ENCODE measurements around the gene SUCLG2. TPM values are rescaled to one million over a fixed set of nuclear protein-coding genes. Genes with fewer than 3 reads are reported as not detected.
A peak's percentile ranks its signal among the peaks of the same experiment; 100 is the strongest.

The SUCLG2 gene
- total RNA-seq, 1 experiment from 2014 or later, result 38.5 TPM

GRCh38 chr3:67593761-67594234 lies 60.6 kb downstream of the SUCLG2 start:
- H3K4ac ChIP-seq (ENCODE audit: low read depth, low read length), result no peak overlapping the region
- Mint-ChIP-seq H3K4me1 (0 out of 4 replicates have a peak, but pooled peaks cover 0 to 2% of the 10 kb centered on the region in 2 experiments), H3K27ac (no peak overlapping the region), H3K4me3 (no peak overlapping the region), H3K27me3 (ENCODE audit: low read depth) (no peaks in the 10 kb centered on the region), H3K36me3 (ENCODE audit: insufficient read depth in 1 of 3, low read depth in 3 of 3) (peaks cover 3 to 17% (median 11%) of the 10 kb centered on the region in 3 experiments; a peak in 6 of 7 replicates), H3K9me3 (peaks cover 0 to 2% of the 10 kb centered on the region in 2 experiments; a peak in 1 of 5 replicates)
- H4K20me1 ChIP-seq (ENCODE audit: control insufficient read depth, insufficient read depth, insufficient read length), result no peaks in the 10 kb centered on the region
- no peaks in the 10 kb centered on the region for H3K4me1 ChIP-seq (ENCODE audit: insufficient read depth, low read length)
- DNase-seq, result peak; percentile 42
- H4K91ac ChIP-seq (ENCODE audit: insufficient read length, low read depth, low read length), result no peak overlapping the region
- no peak overlapping the region for H3K4me2 ChIP-seq (ENCODE audit: insufficient read depth, insufficient read length, low read length)
- no peak overlapping the region for H3K23ac ChIP-seq (ENCODE audit: insufficient read length, low read depth, low read length)
- no peak overlapping the region for H2AFZ ChIP-seq (ENCODE audit: low read length)
- H3K79me2 ChIP-seq (ENCODE audit: insufficient read depth, low read length), result no peaks in the 10 kb centered on the region
- H3K23me2 ChIP-seq (ENCODE audit: insufficient read length, low read depth, low read length, poor library complexity, severe bottlenecking), result no peaks in the 10 kb centered on the region
- no peak overlapping the region for H3K56ac ChIP-seq (ENCODE audit: insufficient read length, low read depth, low read length)
- H2BK5ac ChIP-seq (ENCODE audit: insufficient read length, low read length), result no peak overlapping the region
- no peak overlapping the region for H2BK12ac ChIP-seq (ENCODE audit: insufficient read length, low read depth, low read length)
- H3K14ac ChIP-seq (ENCODE audit: insufficient read depth, low read length), result no peak overlapping the region
- TF ChIP-seq, protein P1, sequence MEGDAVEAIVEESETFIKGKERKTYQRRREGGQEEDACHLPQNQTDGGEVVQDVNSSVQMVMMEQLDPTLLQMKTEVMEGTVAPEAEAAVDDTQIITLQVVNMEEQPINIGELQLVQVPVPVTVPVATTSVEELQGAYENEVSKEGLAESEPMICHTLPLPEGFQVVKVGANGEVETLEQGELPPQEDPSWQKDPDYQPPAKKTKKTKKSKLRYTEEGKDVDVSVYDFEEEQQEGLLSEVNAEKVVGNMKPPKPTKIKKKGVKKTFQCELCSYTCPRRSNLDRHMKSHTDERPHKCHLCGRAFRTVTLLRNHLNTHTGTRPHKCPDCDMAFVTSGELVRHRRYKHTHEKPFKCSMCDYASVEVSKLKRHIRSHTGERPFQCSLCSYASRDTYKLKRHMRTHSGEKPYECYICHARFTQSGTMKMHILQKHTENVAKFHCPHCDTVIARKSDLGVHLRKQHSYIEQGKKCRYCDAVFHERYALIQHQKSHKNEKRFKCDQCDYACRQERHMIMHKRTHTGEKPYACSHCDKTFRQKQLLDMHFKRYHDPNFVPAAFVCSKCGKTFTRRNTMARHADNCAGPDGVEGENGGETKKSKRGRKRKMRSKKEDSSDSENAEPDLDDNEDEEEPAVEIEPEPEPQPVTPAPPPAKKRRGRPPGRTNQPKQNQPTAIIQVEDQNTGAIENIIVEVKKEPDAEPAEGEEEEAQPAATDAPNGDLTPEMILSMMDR (conservative IDR thresholded peaks at IDR 0.05), result peak; percentile 54; the same call in 2 of the 3 replicates
- no peaks in the 10 kb centered on the region for H3K27me3 ChIP-seq (ENCODE audit: insufficient read depth, low read length)
- H3K9me3 ChIP-seq (ENCODE audit: control insufficient read depth, low read depth, low read length), result no peaks in the 10 kb centered on the region
- no CpG with 5 or more reads among the region's 4 CpGs for WGBS (ENCODE audit: extremely low coverage, insufficient read length, low lambda C conversion rate)
- no peak overlapping the region for H3K18ac ChIP-seq (ENCODE audit: insufficient read length, low read depth, low read length)
- no peak overlapping the region for H2BK15ac ChIP-seq (ENCODE audit: low read depth, low read length)
- H3K27ac ChIP-seq (ENCODE audit: insufficient read length, low read depth, low read length), result no peak overlapping the region
- no peak overlapping the region for H2BK120ac ChIP-seq (ENCODE audit: low read depth, low read length, poor library complexity, severe bottlenecking)
- H4K5ac ChIP-seq (ENCODE audit: insufficient read length, low read depth, low read length), result no peak overlapping the region
- no peak overlapping the region for H2BK20ac ChIP-seq (ENCODE audit: low read depth, low read length, poor library complexity, severe bottlenecking)
- H3K79me1 ChIP-seq (ENCODE audit: insufficient read depth, low read depth, low read length, poor library complexity, severe bottlenecking), result no peaks in the 10 kb centered on the region
- H4K8ac ChIP-seq (replicated peaks; ENCODE audit: insufficient read length, low read depth, low read length), result no peak overlapping the region
- H3K9ac ChIP-seq (ENCODE audit: extremely low read depth, insufficient read length, low read length), result no peak overlapping the region
- no peak overlapping the region for H3T11ph ChIP-seq (ENCODE audit: low read length)
- no peak overlapping the region for H2AK5ac ChIP-seq (ENCODE audit: insufficient read length, low read length)

All from H9 (cell line).